Fibroblast of skin of abdomen (primary cell): ENCODE results near the gene NTM.
A peak's percentile ranks its signal among the peaks of the same experiment; 100 is the strongest.

Experiments
- DNase-seq: peaks from one replicate; pipeline ENCODE4 v3.0.0-alpha.2; 2013

NTM gene

DNA sequence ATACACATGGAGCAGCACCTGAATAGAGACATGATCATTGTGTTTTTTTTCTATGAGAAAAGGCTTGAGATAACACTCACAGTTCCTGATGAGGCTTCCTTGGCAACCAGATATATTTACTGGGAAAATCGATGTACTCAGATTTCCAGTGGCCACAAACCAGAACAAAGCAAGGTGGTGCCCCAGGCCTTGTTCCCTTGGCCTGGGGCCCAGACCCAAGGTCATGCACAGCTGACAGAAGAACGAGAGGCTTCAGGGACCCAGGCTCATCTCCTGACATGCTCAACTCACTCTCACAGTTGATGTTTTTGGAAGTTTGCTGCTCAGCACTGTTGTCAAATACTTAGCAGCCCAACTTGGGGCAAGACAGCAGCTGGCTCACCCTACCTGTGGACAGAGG lies 281.8 kb downstream of the NTM start:
- DNase-seq, result no peak

DNA sequence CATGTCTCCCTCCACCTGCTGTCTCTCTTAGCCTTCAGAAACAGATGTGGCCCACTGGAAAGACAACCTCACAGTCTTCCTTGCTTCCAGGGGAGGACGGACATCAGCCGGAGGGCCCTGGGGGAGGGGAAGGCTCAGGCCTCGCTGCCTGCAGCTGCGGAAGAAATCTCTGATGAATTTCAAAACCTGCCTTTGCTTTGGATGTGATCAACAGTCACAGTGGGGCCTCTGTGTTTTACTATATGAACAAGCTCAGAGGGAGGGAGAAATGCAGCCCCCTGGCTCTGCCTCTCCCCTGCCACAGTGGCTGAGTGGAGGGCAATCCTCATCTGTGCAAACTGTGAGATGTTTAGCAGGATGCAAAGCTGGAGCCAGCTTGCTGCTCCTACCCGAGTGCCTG lies 282.8 kb downstream of the NTM start:
- DNase-seq, result no peak

DNA sequence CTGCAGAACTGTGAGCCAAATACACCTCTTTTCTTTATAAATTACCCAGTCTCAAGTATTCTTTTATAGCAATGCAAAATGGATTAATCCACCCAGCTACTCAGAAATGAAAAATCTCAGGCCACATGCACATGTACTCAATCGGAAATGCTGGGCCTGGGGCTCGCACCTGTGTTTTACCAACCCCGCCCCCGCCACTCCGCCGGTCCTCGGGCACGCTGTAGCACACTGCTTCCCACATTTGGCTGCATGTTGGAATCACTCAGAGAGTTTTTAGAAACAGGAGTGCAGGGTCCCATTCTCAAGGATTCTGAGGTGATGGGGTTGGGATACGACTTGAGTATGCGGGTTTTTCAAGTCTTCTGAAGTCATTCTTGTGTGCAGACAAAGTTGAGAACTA lies 284.4 kb downstream of the NTM start:
- DNase-seq, result no peak

DNA sequence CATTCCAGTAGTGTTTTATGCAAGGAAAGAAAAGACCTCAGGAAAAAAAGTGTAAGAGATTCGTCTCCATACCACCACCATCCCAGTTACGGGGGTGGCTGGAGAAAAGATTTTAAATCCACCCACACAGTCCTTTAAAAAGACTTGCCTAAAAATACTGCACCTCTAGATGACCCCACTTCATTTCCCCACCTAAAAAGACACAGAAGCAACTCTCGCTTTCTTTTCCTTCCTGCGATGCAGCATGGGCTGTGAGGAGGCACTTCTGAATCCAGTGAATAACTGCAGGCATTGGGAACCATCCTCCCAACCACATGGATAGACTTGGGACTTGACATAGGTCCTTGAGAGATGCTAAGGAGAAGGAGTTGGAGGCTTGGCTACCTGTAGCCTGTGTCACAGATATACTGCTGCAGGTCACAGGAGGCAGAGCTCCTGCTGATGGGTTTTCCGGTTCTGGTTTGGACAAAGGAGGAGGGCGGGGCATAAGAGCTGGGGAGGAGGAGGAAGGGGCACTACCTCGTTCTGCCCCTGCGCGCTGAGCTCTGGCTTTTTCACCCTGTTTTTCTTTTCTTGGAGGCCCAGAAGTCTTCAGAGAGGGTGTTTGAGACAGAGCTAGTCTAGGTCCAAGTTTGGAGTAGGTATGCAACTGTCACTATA lies 285.9 kb downstream of the NTM start:
- no peak for DNase-seq

DNA sequence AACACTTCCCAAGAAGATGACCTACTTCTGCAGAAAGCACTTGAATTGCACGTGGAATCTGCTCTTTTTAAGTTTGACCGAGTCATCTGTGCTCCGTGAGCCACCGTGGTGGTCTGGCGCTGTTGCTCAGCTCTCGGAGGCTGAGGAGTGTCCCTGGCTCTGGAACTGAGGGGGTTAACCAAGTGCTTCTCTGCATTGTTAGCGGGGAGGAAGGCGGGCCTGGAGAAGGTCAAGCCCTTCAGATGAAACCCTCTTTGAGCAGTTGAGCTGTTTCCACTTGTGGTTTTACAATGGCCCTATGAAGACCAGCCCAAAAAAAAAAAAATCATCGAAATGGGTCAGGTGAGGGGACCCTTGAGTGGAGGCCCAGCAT lies 286.4 kb downstream of the NTM start:
- DNase-seq, result no peak

DNA sequence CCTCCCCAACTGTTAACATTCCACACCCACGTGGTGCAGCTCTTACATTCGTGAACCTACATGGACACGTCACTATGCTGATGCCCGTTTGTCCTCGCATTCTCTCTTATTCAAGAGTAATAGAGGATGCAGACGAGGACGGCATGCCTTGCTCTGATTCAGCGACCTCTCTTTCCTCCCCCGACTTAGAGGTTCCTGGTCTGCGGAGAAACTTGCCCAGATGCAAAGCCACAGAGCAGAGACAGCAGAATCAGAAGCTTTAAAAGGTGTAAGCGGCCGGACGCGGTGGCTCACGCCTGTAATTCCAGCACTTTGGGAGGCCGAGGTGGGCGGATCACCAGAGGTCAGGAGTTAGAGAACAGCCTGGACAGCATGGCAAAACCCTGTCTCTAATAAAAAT lies 288.0 kb downstream of the NTM start:
- no peak for DNase-seq

DNA sequence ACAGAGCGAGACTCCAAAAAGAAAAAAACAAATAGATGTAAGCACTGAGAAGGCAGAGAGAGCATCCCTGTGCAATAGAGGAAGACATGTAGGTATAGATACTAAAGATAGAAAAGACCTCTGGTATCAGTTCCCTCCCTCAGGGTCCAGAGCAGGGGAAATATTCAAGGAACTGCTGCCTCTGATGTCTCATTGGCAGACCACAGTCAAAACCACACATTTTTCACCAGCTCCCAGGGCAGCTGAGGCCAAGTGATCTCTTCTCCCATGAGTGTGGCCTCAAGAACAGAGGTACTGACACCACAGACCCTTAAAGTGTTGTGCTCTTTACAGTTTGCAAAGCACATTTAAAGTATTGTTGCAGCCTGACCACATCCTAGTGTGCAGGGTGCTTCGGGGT lies 288.5 kb downstream of the NTM start:
- DNase-seq, result no peak

DNA sequence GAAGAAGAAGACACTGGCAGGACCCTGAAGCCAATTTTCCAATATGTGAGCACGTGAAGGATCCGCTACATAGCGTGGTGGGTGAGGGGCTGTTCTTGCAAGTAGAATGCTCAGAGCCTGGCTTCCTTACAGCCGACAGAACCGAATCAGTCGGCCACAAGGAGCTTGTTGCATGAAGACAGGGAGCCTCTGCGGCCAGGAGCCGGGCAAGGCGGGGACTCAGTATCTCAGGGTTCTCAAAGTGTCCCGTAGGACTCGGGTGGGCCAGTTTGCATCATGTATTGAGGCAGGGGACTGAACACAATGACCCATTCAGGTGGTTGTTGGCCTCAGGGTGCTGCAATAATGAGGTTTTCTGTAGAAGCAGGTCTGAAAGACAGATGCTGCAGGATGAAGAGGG lies 289.5 kb downstream of the NTM start:
- DNase-seq, result no peak

DNA sequence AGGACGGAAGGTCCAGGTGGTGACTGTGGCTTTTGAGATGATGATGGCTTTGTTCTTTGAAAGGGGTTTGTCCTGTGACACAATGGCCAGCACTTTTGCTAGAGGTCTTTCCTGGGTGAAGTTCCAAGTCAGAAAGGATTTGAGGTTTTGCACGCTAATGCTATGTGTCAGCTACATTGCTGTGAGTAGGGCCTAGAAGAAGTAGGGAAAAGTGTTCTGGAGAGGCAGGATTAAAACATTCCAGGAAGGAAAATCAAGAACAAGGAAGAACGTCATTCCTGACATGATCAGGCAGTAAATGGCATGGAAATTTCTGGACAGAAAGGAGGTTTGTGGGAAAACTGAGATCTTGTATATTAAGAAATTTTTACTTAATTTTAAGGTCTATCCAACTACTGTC lies 290.7 kb downstream of the NTM start:
- peak; percentile 82 for DNase-seq

DNA sequence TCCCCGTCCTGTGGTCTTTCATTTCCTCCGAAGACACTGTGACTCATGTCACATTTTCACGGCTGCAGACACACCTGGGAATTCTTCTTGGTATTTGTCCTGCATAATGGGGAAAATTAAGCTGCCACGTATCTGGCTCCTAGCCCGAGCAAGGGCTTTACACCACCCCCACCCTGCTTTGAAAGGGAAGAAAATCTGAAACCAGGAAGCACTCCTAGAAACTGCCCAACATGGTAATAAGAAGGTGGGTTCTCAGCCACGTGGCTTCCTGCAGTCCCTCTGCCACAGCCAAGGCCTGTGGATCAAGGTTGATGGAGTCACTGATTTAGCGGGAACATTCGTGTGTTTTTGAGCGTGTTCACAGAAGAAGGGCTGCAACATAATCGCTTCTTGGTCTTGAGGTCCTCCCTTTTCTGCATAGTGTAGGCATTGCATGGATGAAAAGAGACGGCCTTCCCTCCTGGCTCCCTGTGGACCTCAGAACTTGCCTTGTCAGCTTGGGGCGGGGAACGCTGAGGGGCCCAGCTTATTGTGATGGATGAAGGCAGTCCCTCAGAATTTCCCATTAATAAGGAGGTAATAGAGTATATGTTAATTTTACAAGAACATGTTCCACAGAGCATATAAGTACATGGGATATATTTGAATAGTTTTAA lies 292.0 kb downstream of the NTM start:
- peak; percentile 44 for DNase-seq

DNA sequence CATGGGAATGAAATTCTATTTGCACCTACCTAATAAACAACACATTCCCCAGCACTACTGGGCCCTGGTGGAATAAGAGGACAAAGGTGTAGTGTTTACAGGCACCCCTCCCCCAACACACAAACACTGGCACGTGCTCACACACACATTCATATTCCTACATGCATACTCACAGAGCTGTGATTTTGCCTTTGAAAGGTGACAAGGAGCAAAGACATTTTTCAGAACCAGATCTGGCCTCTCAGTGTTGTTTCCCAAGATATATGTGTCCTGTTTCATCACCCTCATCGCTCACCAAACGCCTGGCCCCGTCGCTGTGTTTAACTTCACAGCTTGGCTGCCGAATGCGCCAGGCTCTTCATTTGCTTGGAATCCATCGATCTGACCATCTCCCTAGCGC lies 292.6 kb downstream of the NTM start:
- no peak for DNase-seq

DNA sequence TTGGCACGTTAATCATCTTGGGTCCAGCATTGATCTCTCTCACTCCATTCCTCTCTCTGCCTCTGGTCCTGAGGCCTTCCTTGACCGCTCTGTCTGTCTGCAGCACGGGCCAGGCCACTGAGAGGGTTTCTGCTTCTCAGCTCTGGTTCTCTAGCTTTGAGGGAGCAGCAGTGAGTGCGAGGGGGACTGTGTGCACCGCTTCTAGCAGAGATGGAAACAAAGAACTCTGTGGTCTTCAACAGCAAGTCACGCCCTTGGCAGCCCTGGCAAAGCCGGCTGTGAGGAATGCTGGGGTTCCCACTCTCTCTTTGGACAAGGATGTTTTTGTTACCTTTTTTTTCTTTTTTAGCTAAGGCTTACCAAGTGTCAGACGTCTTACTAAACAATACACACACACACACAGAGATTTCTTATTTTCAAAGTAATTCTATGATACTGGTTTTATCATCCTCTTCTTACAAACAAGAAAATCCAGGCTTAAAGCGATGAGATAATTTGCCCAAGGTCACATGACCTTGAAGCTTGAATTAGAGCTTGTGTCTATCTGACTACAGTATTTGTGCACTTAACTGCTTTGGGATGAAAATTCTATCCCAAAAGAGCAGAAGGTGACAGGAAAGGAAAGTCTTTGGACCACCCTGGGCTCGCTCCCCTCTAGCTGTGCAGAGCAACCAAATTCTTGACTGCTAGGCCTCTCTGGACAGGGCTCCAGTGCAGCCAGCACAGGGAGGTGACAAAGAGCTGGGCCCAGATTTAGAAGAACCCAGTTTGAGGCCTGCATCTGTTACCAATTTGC lies 293.2 kb downstream of the NTM start:
- no peak for DNase-seq

DNA sequence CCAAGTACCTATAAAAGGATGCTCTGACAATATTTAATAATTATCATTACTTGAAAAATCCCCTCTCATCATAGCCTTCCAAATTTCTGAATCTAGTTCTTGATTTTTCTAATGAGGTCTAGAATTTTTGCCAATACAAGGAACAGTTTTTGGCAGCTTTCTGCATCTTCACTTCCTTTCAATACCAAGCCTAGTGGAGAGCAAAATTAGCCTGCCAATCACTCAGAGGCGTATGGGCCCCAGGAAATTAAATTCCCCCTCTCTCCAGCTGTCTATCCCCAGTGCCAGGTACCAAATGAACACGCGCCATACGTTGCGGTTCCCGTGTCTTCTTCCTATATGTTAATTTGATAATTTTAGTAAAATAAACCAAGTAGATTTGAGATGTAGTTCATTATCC lies 293.9 kb downstream of the NTM start:
- DNase-seq, result no peak

DNA sequence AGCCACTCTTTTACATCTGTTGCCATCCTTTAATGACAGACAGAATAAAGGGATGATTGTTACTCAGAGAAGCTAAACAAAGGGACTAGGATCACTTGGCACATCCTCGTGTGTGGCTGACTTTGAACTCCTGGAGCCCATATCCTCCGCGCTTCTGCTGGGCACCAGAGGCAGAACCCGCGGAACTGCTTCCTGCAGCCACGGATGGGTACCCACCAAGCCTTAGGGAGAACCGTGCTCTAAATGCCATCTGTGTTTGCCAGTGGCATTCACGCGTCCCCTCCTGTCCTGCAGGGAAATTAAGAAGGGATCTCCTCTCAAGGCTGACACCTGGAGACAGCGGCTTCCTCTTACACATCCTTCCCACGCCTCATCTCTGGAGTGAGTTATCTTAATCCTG lies 294.4 kb downstream of the NTM start:
- no peak for DNase-seq

DNA sequence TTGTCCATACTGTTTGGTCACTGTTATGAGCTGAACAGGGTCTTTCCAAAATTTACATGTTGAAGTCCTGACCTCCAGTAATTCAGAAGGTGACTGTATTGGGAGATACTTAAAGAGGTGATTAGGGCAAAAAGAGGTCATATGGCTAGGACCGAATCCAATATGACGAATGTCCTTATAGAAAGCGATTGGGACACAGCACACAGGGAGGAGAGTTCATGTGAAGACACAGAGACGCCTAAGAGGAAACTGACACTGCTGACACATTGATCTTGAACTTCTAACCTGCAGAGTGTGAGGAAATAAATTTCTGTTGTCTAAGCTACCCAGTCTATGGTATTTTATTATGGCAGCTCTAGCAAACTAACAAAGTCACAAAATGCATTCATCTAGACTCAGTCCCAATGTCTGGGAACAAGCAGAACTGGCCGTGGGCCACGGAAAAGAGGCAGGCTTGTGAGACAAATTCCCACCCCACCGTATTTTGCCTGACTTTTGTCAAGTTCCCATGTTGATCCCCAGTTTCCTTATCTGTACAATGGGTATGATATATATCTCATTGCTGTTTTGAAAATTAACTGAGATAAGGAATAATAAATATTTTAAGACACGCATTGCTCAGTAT lies 295.0 kb downstream of the NTM start:
- no peak for DNase-seq

DNA sequence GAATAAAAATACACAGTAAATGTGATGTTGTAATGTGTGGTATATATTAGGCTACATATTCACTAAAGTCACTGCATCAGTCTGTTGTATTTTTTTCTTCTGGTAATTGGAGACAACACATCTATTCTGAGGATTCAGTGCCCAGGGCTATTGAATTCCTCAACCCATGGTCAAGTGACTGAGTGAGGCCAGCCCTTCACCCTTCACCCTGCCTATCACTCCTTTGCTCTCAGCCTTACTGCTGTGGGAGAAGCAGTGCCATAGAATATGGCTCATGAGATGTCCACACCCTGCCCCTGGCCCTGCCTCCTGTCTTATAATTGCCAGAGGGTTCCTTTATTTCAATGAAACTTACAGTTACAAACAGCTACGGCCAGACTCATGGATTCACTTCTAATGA lies 295.6 kb downstream of the NTM start:
- DNase-seq, result no peak

DNA sequence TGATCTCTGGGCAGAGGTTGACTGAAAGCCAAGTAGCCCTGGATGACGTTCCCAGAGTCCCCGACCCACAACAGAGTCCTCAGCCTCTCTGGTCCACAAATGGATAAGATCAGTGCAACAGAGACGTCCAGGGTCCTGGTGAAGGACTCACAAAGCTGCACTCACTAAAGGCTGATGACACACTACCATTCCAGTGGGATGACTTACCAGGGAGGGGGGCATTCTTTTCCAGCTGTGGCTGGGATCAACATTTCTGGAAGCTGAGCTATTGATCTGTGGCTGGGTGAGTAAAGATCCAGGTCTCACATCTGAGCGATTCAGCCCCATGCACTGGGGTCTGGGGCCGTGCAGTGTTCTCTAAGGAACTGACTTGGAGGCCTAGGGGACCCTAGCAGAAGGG lies 296.2 kb downstream of the NTM start:
- DNase-seq, result peak; percentile 91

DNA sequence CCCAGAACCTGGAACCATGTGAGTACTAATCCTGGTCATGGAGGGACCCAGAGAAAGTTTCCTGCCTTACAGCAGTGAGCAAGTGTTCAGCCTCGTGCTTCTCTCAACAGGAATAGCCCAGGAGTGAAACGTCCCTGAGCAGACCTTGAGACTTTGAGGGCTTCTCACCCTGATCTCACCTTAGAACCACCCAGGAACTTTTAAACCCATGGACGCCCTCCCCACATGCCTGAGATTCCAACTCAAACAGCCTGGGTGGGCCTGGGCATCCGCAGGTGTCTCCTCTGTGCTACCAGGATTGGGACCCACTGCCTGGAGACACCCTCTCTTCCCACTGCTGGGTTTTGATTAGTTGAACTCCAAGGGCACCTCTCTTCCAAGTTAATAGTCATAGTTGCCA lies 297.2 kb downstream of the NTM start:
- DNase-seq, result no peak

DNA sequence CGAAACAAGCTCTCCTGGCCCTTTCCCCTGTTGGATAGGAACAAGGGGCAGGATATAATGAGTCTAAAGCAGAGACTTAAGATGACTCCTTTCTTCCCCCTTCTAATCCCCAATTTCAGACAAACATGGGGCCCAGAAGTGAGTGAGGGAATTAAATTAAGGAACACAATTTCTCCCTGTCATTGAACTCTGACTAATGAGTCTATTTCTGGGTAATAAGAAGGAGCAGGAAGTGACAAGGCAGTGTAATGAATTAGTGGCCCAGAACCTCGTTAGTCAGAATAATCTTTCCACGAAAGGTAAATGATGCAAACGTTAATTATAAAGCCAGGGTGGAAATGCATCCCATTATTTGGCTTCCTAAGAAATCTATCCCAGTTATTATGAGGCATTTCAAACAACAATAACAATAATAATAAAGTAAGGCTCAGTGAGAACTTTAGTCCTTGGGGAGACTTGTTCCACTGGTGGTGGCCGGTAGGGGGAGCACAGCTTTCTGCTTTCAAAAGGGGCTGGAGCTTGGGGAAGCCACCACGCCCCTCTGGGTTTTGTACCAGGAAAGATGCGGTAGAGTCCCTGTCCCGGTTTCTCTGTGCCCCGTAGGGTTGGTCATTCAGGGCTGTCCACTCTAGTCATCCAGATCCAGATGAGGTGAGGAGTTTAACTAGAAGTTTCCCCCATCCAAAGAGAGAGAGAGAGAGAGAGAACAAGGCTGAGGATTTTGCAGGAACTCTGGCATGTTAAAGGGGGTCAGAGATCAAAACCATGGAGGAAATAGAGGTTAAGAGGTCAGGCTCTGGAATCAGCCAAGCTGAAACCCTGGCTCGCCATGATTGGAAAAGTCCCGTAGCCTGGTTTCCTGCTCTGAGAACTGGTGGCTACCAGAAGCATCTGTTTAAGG lies 298.3 kb downstream of the NTM start:
- DNase-seq, result peak; percentile 46

DNA sequence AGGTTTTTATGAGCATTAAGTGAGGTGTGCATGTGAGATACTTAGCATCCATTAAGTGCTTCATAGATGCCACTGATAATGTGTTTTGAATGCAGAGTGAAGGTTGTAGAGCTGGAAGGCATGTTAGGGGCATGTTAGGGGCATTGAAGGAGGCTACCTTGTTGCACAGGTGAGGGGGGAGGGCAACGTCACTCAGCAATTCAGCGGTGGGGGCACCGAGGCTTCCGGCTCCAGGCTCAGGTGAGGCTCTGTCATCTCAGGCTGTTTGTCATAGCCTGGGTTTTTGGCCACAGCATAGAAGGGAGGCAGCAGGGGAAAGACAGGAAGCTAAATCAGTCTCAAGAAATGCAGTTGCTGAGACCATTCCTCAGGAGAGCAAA lies 299.0 kb downstream of the NTM start:
- DNase-seq, result no peak

DNA sequence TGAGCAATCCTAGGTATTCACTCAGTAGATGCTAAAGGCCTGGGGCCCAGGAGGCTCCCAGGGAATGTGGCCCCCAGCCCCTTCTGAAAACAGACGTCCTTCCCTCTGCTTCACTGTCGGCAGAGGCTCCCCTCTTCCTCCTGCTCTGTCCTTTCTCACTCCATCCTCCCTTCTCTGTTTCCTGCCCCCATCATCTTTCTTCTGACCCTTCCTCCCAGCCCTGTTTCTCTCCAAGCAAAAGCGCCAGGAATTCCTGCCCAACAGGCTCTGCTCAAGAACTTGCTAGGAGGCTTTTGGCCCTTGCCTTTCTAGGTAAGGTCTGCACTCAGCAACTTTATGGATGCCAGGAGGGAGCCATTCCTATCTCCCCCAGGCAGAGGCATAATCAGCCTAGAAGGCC lies 300.5 kb downstream of the NTM start:
- DNase-seq, result no peak

DNA sequence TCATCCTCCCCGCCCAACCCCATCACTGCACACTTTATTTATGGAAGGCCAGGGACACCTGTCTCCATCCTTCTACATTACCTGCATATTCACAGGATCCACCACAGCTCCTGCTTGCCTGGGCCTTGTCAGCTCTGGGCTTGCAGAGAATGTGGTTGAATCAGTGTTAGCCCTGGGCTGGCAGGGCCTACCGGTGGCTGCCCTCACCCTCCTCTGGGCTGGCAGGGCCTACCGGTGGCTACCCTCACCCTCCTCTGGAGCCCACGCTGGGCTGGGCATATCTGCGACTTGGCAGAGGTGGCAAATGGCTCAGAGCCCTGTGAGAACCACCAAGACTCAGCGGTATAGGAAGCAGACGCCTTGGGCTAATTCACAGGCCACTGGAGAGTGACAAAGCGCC lies 300.9 kb downstream of the NTM start:
- DNase-seq, result no peak

DNA sequence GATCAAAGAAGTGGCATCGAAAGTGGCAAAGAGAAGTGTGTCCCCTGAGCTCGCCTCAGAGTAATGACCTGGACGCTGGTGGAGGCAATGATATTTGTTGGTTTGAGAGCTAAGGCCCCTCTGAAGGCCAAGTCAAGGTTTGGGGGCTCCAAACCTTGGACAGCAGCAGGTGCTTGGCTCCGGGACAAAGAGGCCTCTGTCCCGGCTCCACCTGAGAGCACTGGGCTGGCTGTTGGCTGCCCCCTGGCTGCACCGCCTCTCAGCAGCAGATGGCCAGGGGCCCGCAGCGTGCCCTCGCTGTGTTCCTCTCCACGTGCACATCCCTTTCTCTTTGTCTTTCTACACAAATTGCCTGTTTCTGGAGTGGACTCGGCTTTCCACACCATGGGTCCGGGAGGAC lies 301.3 kb downstream of the NTM start:
- DNase-seq, result no peak
